GM21528 (cell line): ENCODE data around the gene PCDHGA10.
"Not testable (repeated sequence)": the region's sequence is repeated elsewhere in the genome, so short reads cannot be mapped to it uniquely, and the experiment has no call there.

Source experiments
- ATAC-seq: cut with Tn5 transposase; IDR thresholded peaks from one replicate; pipeline ENCODE4 v1.9.1; 2021; ENCODE audit warnings: mild to moderate bottlenecking, moderate library complexity; ENCODE audit not compliant: unreplicated experiment, low FRiP score

PCDHGA10 gene

GRCh38 chr5:141412854-141413539 is at the start of gene PCDHGA10:
Gene PCDHGA10 (plus strand): TSS chr5:141412987. CDS start chr5:141413176, 189 bp downstream.
- peak; percentile 83 for ATAC-seq

- ATAC-seq: no peak
These were observed 48.7 kb upstream of the PCDHGA10 start, which contains the start of gene PCDHGA5 for GRCh38 chr5:141363952-141364660. Gene PCDHGA5 (plus strand): TSS chr5:141364162. CDS start chr5:141364331, 169 bp downstream.

- ATAC-seq: no peak
These were observed 46.5 kb upstream of the PCDHGA10 start for GRCh38 chr5:141366016-141366896.

- peak; percentile 57 for ATAC-seq
These were observed 42.6 kb upstream of the PCDHGA10 start, which contains the start of gene PCDHGB3 for GRCh38 chr5:141369994-141370848. Gene PCDHGB3 (plus strand): TSS chr5:141370242. CDS start chr5:141370395, 153 bp downstream.

- no peak for ATAC-seq
These were observed 41.0 kb upstream of the PCDHGA10 start for GRCh38 chr5:141371572-141372475.

GRCh38 chr5:141373673-141374317 is 39.0 kb upstream of the PCDHGA10 start, which contains the start of gene PCDHGA6:
Gene PCDHGA6 (plus strand): TSS chr5:141373891. CDS start chr5:141374084, 193 bp downstream.
- no peak for ATAC-seq

- ATAC-seq: no peak
These were observed 38.2 kb upstream of the PCDHGA10 start for GRCh38 chr5:141374627-141375026.

DNA sequence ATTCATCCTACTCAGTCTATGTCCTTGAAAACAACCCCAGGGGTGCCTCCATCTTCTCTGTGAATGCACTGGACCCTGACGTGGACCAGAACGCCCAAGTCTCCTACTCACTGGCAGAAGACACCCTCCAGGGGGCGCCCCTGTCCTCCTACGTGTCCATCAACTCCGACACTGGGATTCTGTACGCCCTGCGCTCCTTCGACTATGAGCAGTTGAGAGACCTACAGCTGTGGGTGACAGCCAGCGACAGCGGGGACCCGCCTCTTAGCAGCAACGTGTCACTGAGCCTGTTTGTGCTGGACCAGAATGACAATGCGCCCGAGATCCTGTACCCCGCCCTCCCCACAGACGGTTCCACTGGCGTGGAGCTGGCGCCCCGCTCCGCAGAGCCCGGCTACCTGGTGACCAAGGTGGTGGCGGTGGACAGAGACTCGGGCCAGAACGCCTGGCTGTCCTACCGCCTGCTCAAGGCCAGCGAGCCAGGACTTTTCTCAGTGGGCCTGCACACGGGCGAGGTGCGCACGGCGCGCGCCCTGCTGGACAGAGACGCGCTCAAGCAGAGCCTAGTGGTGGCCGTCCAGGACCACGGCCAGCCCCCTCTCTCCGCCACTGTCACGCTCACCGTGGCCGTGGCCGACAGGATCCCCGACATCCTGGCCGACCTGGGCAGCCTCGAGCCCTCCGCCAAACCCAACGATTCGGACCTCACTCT is 37.2 kb upstream of the PCDHGA10 start:
- not testable (repeated sequence) for ATAC-seq

GRCh38 chr5:141382469-141383294 is 30.1 kb upstream of the PCDHGA10 start, which contains the start of gene PCDHGA7:
Gene PCDHGA7 (plus strand): TSS chr5:141382742. CDS start chr5:141382900, 158 bp downstream.
- ATAC-seq: no peak

GRCh38 chr5:141383345-141383744 is 29.4 kb upstream of the PCDHGA10 start:
- no peak for ATAC-seq

DNA sequence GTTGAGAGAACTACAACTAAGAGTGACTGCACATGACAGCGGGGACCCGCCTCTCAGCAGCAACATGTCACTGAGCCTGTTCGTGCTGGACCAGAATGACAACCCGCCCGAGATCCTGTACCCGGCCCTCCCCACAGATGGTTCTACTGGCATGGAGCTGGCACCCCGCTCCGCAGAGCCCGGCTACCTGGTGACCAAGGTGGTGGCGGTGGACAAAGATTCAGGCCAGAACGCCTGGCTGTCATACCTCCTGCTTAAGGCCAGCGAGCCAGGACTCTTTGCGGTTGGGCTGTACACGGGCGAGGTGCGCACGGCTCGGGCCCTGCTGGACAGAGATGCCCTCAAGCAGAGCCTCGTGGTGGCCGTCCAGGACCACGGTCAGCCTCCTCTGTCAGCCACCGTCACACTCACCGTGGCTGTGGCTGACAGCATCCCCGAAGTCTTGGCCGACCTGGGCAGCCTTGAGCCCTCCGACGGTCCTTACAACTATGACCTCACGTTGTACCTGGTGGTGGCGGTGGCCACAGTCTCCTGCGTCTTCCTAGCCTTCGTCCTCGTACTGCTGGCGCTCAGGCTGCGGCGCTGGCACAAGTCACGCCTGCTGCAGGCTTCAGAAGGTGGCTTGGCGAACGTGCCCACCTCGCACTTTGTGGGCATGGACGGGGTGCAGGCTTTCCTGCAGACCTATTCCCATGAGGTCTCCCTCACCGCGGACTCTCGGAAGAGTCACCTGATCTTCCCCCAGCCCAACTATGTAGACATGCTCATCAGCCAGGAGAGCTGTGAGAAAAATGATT is 28.1 kb upstream of the PCDHGA10 start:
- no peak for ATAC-seq

DNA sequence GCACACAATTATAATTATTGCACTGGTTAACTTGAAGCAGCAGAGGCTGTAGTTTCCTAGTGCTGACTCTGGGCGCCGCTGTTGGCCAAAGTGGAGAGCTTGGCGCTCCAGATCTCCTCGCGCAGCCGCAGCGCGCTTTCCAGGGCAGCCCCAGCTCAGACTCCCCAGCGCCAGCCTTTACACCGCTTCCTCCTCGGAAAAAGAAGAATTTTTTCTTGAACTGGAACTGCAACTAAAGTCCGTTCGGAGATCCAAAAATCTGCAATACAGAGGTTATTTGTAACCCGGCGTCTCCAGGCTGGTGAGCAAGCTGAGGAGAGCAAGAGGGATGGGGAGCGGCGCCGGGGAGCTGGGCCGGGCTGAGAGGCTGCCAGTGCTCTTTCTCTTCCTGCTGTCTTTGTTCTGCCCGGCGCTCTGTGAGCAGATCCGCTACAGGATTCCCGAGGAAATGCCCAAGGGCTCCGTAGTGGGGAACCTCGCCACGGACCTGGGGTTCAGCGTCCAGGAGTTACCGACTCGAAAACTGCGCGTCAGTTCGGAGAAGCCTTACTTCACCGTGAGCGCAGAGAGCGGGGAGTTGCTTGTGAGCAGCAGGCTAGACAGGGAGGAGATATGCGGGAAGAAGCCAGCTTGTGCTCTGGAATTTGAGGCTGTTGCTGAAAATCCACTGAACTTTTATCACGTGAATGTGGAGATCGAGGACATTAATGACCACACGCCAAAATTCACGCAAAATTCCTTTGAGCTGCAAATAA is 25.1 kb upstream of the PCDHGA10 start, which contains the start of gene PCDHGB4:
PCDHGB4 (plus strand) TSS at position 142 of the 755 bp plus-strand sequence; CDS start at position 329, 187 bp downstream.
- not testable (repeated sequence) for ATAC-seq

DNA sequence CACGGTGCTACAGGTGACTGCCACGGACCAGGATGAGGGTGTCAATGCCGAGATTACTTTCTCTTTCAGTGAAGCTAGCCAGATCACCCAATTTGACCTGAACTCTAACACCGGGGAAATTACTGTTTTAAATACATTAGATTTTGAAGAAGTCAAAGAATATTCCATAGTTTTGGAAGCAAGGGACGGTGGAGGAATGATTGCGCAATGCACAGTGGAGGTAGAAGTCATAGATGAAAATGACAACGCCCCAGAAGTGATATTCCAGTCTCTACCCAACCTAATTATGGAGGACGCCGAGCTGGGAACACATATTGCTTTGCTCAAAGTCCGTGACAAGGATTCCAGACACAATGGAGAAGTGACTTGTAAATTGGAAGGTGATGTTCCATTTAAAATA is 24.1 kb upstream of the PCDHGA10 start:
- no peak for ATAC-seq

GRCh38 chr5:141389153-141390042 is 23.4 kb upstream of the PCDHGA10 start:
- ATAC-seq: no peak
